ENCODE results near the gene EFCAB12. TPM values are rescaled to one million over a fixed set of nuclear protein-coding genes. Genes with fewer than 3 reads are reported as not detected.

Gene EFCAB12
- total RNA-seq, 1 donor from 2014 or later: not detected

DNA sequence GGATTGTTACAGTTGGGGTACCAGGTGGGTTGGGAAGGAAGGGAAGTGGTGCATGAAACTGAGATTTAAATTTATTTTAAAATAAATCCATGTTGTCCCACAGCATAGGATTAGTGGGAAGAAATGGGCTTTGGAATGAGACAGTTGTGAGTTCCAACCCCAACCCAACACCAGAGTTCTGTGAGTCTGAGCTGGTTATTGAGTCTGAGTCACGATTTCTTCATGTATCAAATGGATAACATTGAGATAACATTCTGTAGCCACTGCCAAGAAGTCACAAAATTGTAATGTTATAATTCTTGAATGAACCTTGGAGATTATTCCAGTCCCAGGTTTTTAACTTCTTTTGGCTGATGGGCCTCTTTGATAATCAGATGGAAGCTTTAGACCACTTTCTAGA is 25.3 kb upstream of the EFCAB12 start:
- no peak for FAIRE-seq
- DNase-seq (ENCODE audit: low read depth): no peak
- TF ChIP-seq, protein P1, sequence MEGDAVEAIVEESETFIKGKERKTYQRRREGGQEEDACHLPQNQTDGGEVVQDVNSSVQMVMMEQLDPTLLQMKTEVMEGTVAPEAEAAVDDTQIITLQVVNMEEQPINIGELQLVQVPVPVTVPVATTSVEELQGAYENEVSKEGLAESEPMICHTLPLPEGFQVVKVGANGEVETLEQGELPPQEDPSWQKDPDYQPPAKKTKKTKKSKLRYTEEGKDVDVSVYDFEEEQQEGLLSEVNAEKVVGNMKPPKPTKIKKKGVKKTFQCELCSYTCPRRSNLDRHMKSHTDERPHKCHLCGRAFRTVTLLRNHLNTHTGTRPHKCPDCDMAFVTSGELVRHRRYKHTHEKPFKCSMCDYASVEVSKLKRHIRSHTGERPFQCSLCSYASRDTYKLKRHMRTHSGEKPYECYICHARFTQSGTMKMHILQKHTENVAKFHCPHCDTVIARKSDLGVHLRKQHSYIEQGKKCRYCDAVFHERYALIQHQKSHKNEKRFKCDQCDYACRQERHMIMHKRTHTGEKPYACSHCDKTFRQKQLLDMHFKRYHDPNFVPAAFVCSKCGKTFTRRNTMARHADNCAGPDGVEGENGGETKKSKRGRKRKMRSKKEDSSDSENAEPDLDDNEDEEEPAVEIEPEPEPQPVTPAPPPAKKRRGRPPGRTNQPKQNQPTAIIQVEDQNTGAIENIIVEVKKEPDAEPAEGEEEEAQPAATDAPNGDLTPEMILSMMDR (IDR thresholded peaks at IDR 0.05; ENCODE audit: insufficient read depth, low read length, severe bottlenecking): no peak
- Histone ChIP-seq H3K36me3 (ENCODE audit: control insufficient read depth, insufficient read depth, low read length) (no peaks in the 10 kb centered on the region), H3K4me3 (ENCODE audit: low read depth, low read length) (no peak overlapping the region), H3K27me3 (ENCODE audit: control insufficient read depth, insufficient read depth, low read length) (no peaks in the 10 kb centered on the region)

DNA sequence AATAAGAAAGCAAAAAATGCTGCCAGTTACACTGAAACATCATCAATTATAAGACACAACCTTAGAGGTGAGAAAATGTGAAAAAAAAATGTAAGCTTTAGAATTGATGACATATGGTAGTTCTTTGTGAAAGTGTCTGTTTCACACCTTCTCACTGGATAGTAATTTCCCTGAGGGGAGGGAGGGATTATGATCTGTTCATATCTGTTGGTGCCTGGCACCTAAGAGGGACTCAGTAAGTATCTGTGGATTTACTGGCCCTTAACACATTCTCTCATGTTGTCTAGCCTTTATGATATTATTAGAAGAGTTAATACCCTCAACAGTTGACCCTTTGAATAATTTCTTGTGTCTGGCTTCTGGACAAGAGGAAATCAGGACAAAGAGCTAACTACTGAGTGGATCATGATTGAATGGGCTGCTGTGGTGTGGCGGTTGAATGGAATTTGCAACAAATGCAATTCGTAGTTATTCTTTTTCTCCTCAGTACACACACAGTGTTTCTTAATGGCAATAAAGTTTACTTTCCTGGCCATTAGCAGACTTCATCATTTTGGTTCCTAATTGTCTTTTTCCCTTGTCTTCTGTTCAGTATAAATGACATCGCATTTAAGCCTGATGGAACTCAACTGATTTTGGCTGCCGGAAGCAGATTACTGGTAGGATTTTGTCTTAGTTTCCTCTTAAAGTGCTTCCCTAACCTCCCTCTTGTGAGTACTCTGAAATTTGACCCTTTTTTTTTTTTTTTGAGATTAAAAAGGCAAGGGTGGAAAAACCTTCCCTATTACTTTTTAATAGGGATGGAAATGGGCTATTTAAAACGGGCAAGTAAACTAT is 21.1 kb upstream of the EFCAB12 start:
- Histone ChIP-seq H3K36me3 (ENCODE audit: control insufficient read depth, insufficient read depth, low read length) (no peaks in the 10 kb centered on the region), H3K27me3 (ENCODE audit: control insufficient read depth, insufficient read depth, low read length) (no peaks in the 10 kb centered on the region), H3K4me3 (ENCODE audit: low read depth, low read length) (no peak overlapping the region)
- peak; percentile 68 for DNase-seq (ENCODE audit: low read depth)
- no peak for FAIRE-seq
- TF ChIP-seq, protein P1 (IDR thresholded peaks at IDR 0.05; ENCODE audit: insufficient read depth, low read length, severe bottlenecking): no peak

DNA sequence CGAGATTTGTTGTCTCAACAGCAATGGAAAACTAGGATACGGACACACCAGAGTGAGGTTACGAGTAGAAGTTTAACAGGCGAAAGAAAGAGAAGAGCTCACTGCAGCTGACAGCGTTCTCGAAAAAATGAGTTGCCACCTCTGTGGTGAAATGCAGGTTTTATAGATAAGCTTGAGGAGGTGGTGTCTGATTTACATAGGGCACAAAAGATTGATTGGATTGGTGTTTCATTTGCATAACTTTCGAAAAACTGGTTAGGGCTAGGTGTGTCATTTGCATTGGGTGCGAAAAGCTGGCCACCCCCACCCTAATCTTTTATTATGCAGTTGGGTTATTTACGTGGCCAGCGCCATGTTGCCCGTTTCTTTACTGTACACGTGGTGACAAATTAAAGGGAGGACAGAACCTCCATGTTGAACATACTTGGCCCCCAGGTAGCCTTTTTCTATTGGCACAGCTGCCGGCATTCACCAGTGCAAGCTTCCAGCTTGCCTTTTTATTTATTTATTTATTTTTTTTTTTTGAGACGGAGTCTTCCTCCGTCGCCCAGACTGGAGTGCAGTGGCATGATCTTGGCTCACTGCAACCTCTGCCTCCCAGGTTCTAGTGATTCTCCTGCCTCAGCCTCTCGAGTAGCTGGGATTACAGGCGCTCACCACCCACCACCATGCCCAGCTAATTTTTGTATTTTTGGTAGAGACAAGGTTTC is 19.9 kb upstream of the EFCAB12 start:
- FAIRE-seq (no peak), DNase-seq (ENCODE audit: low read depth) (no peak)
- Histone ChIP-seq H3K36me3 (ENCODE audit: control insufficient read depth, insufficient read depth, low read length) (no peaks in the 10 kb centered on the region), H3K4me3 (ENCODE audit: low read depth, low read length) (no peak overlapping the region), H3K27me3 (ENCODE audit: control insufficient read depth, insufficient read depth, low read length) (no peaks in the 10 kb centered on the region)
- TF ChIP-seq, protein P1 (IDR thresholded peaks at IDR 0.05; ENCODE audit: insufficient read depth, low read length, severe bottlenecking): no peak

DNA sequence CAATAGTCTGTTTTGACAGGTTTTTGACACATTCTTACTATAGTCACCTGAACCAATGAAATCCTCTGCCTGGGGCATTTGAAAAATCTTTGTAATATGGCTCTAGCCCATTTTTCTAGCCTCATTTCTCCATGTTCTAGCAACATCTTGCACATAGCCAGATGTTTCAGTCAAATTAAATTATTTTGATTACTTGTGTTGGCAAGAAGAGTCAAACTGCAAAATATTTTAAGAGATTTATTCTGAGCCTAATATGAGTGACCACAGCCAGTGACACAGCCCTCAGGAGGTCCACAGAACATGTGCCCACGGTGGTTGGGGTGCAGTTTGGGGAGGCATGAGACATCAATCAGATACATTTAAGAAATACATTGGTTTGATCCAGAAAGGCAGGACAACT is 18.5 kb upstream of the EFCAB12 start:
- DNase-seq (ENCODE audit: low read depth) (no peak), FAIRE-seq (no peak)
- no peaks in the 10 kb centered on the region for H3K36me3 ChIP-seq (ENCODE audit: control insufficient read depth, insufficient read depth, low read length)

DNA sequence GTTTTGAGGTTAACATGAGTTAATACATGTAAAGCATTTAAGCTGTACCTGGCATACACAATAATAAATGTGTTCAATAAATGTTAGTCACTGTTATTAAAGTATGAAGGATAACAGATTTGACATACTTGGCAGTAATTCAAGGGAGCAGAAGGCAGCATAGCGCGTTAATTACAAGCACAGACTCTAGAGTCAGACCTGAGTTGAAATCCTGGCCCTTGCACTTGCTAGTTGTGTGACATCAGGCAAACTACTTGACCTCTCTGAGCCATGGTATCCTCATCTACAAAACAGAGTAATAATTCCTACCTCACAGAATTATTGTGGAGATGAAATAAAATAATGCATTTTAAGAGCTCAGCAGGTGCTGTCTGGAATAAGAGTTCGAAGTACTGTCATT is 17.0 kb upstream of the EFCAB12 start:
- FAIRE-seq: no peak

More for the DNA sequence above, 18.5 kb upstream of the EFCAB12 start:
- Histone ChIP-seq H3K4me3 (ENCODE audit: low read depth, low read length) (no peak overlapping the region), H3K27me3 (ENCODE audit: control insufficient read depth, insufficient read depth, low read length) (no peaks in the 10 kb centered on the region)
- TF ChIP-seq, protein P1 (IDR thresholded peaks at IDR 0.05; ENCODE audit: insufficient read depth, low read length, severe bottlenecking): no peak

More for the DNA sequence above, 17.0 kb upstream of the EFCAB12 start:
- DNase-seq (ENCODE audit: low read depth): no peak
- Histone ChIP-seq H3K4me3 (ENCODE audit: low read depth, low read length) (no peak overlapping the region), H3K27me3 (ENCODE audit: control insufficient read depth, insufficient read depth, low read length) (no peaks in the 10 kb centered on the region), H3K36me3 (ENCODE audit: control insufficient read depth, insufficient read depth, low read length) (no peaks in the 10 kb centered on the region)
- TF ChIP-seq, protein P1 (IDR thresholded peaks at IDR 0.05; ENCODE audit: insufficient read depth, low read length, severe bottlenecking): no peak
